IMR-90 (cell line): ENCODE data around the gene LRP1B. TPM values are rescaled to one million over a fixed set of nuclear protein-coding genes. Genes with fewer than 3 reads are reported as not detected.
A peak's percentile ranks its signal among the peaks of the same experiment; 100 is the strongest.

Experiments
- ATAC-seq: fragments of 200-7000 bp; cut with Tn5 transposase; 2 replicates; pipeline ENCODE4 v1.9.1; 2020; ENCODE audit warnings: low read depth, mild to moderate bottlenecking, moderate library complexity
- BruUV-seq: library from RNA; stranded (reverse); fragments of 400-500 nt; replicated peaks from 2 replicates; lab custom pipeline; 2021; lab: Mats Ljungman, UMichigan
- CTCF ChIA-PET: fragments of 300-600 bp; formaldehyde crosslinking; extraction: SDS; loops from one replicate; lab custom pipeline; 2021; ENCODE audit warnings: antibody characterized with exemption; lab: Yijun Ruan, JAX
- POLR2A ChIA-PET: fragments of 300-600 bp; sonication (Branson Sonifier 250); formaldehyde crosslinking; loops from one replicate; lab custom pipeline; 2022; ENCODE audit warnings: antibody characterized with exemption; ENCODE audit not compliant: unreplicated experiment; lab: Charles Lee
- DNase-seq: peaks from one replicate; pipeline ENCODE4 v3.0.0; 2013
- H2AFZ ChIP-seq: replicated peaks from 2 replicates; pipeline ENCODE3; 2013; ENCODE audit warnings: low read length, mild to moderate bottlenecking; ENCODE audit not compliant: poor library complexity
- H2AK5ac ChIP-seq: 2 replicates; pipeline ENCODE4 v1.6.1; 2013; ENCODE audit warnings: low read depth, low read length, inconsistent platforms
- H2AK9ac ChIP-seq: replicated peaks from 2 replicates; pipeline ENCODE3; 2013; ENCODE audit warnings: mild to moderate bottlenecking, low read depth, low read length, moderate library complexity; ENCODE audit not compliant: poor library complexity
- H2BK120ac ChIP-seq: 2 replicates; pipeline ENCODE4 v1.6.1; 2013; ENCODE audit warnings: low read depth, low read length, inconsistent platforms
- H2BK15ac ChIP-seq: 3 replicates; pipeline ENCODE4 v1.6.1; 2013; ENCODE audit warnings: low read depth, low read length, inconsistent platforms
- H2BK20ac ChIP-seq: 2 replicates; pipeline ENCODE4 v1.6.1; 2013; ENCODE audit warnings: low read depth, mild to moderate bottlenecking, inconsistent platforms, low read length, moderate library complexity
- H2BK5ac ChIP-seq: 2 replicates; pipeline ENCODE4 v1.6.1; 2013; ENCODE audit warnings: mild to moderate bottlenecking, low read depth, low read length, inconsistent platforms; ENCODE audit not compliant: poor library complexity, severe bottlenecking
- H3K14ac ChIP-seq: replicated peaks from 2 replicates; pipeline ENCODE4 v1.6.1; 2013; ENCODE audit warnings: low read depth, low read length, inconsistent platforms
- H3K18ac ChIP-seq: 2 replicates; pipeline ENCODE4 v1.6.1; 2013; ENCODE audit warnings: low read depth, low read length, control low read depth
- H3K23ac ChIP-seq: 2 replicates; pipeline ENCODE4 v1.6.1; 2013; ENCODE audit warnings: low read depth, low read length, inconsistent platforms
- H3K27ac ChIP-seq: 2 replicates; pipeline ENCODE4 v1.5.1; 2013; ENCODE audit warnings: mild to moderate bottlenecking, control low read depth, low read length; ENCODE audit not compliant: insufficient read depth
- H3K27me3 ChIP-seq: 2 replicates; pipeline ENCODE4 v1.6.1; 2013; ENCODE audit warnings: low read length; ENCODE audit not compliant: control insufficient read depth, insufficient read depth
- H3K36me3 ChIP-seq: 2 replicates; pipeline ENCODE4 v1.6.1; 2013; ENCODE audit warnings: low read length, mixed read lengths; ENCODE audit not compliant: control insufficient read depth, insufficient read depth
- H3K4ac ChIP-seq: 2 replicates; pipeline ENCODE4 v1.6.1; 2013; ENCODE audit warnings: low read depth, low read length, inconsistent platforms
- H3K4me1 ChIP-seq: 2 replicates; pipeline ENCODE4 v1.6.1; 2013; ENCODE audit warnings: low read length, mixed read lengths; ENCODE audit not compliant: control insufficient read depth, insufficient read depth
- H3K4me2 ChIP-seq: 2 replicates; pipeline ENCODE4 v1.6.1; 2013; ENCODE audit warnings: low read depth, mild to moderate bottlenecking, control low read depth, low read length, moderate library complexity
- H3K4me3 ChIP-seq: 2 replicates; pipeline ENCODE4 v1.5.1; 2013; ENCODE audit warnings: low read depth, mild to moderate bottlenecking, control low read depth, low read length, moderate library complexity; ENCODE audit not compliant: insufficient read depth
- H3K56ac ChIP-seq: 2 replicates; pipeline ENCODE4 v1.6.1; 2013; ENCODE audit warnings: low read length, inconsistent platforms; ENCODE audit not compliant: insufficient read depth; ENCODE audit errors: extremely low read depth
- H3K79me1 ChIP-seq, 2 experiments: 2 replicates each; pipeline ENCODE4 v1.6.1; 2013; ENCODE audit warnings: low read length in 2 of 2, inconsistent platforms in 1 of 2, low read depth in 1 of 2
- H3K9ac ChIP-seq: 2 replicates; pipeline ENCODE4 v1.6.1; 2013; ENCODE audit warnings: low read depth, low read length, control low read depth
- H3K9me1 ChIP-seq: 2 replicates; pipeline ENCODE4 v1.6.1; 2013; ENCODE audit warnings: low read length, inconsistent platforms; ENCODE audit not compliant: insufficient read depth
- H3K9me3 ChIP-seq: 2 replicates; pipeline ENCODE4 v1.6.1; 2013; ENCODE audit warnings: low read length; ENCODE audit not compliant: control insufficient read depth, insufficient read depth
- H4K20me1 ChIP-seq: 2 replicates; pipeline ENCODE4 v1.6.1; 2013; ENCODE audit warnings: low read length, inconsistent platforms; ENCODE audit not compliant: insufficient read depth
- H4K5ac ChIP-seq: 2 replicates; pipeline ENCODE4 v1.6.1; 2013; ENCODE audit warnings: mild to moderate bottlenecking, low read depth, low read length, control low read depth
- H4K8ac ChIP-seq, 2 experiments: 2 replicates each; pipeline ENCODE4 v1.6.1; 2013; ENCODE audit warnings: low read depth in 2 of 2, low read length in 2 of 2, control low read depth in 1 of 2, inconsistent platforms in 1 of 2
- H4K91ac ChIP-seq: 2 replicates; pipeline ENCODE4 v1.6.1; 2013; ENCODE audit warnings: low read depth, low read length, inconsistent platforms; ENCODE audit not compliant: insufficient read depth
- CHD1 ChIP-seq: IDR thresholded peaks from 2 replicates; pipeline ENCODE4 v1.6.1; 2012; ENCODE audit warnings: low read depth, low read length, improper control_type of control experiment
- RCOR1 ChIP-seq: IDR thresholded peaks from 2 replicates; pipeline ENCODE4 v1.6.1; 2012; ENCODE audit warnings: mild to moderate bottlenecking, low read length, improper control_type of control experiment; ENCODE audit not compliant: insufficient replicate concordance
- WGBS, 2 experiments: methylation state at CpG; one replicate each; pipeline versions ENCODE4 v1.1.5 to v1.1.7; 2013; ENCODE audit warnings: missing lambda C conversion rate in 2 of 2; ENCODE audit not compliant: insufficient read length in 1 of 2; ENCODE audit errors: extremely low coverage in 2 of 2; 5-methylcytosine and 5-hydroxymethylcytosine counted together
- dilution Hi-C: fragments of 300-500 bp; cut with HindIII; formaldehyde crosslinking; loops from one replicate; pipeline ENCODE4 v1.14.3; 2018; ENCODE audit warnings: low sequenced_read_pairs; ENCODE audit not compliant: unreplicated experiment
- in situ Hi-C: fragments of 300-500 bp; cut with MboI; formaldehyde crosslinking; loops from 3 replicates; pipeline ENCODE4 v1.14.3; 2019; ENCODE audit warnings: low sequenced_read_pairs, inconsistent platforms, mixed read lengths
- intact Hi-C: fragments of 100-400 bp; cut with micrococcal nuclease; formaldehyde crosslinking; loops from 2 replicates; pipeline ENCODE4 v1.10.0; 2022
- polyA plus RNA-seq, 3 experiments: library from polyadenylated mRNA; depleted of rRNA; stranded (reverse); fragments of >200 nt; gene quantifications; 2 replicates each; pipeline ENCODE4 v1.2.3, GENCODE V29; 2012; ENCODE audit warnings: low replicate concordance in 1 of 3
- total RNA-seq: library from RNA; depleted of rRNA; stranded (reverse); fragments of >200 nt; gene quantifications from 2 replicates; pipeline ENCODE4 v1.2.3, GENCODE V29; 2012

LRP1B gene
- total and polyA plus RNA-seq, 2 of the 4 experiments (the other 2 are of a cell fraction), result under 0.01 to 0.02 TPM

GRCh38 chr2:141021611-141022010 is 1109.2 kb downstream of the LRP1B start:
- no peak overlapping the region for H3K18ac ChIP-seq
- H3K4me1 ChIP-seq, result no peaks in the 10 kb centered on the region; the same call in 1 of the 2 replicates
- no peak overlapping the region for H2AK9ac ChIP-seq
- ChIA-PET CTCF (interaction anchor here (0.5 to 0.8 kb wide), 4 partner anchors 10 to 311 kb away, joined by 3 to 5 read pairs (median 4); no protein-coding TSS in a partner anchor), POLR2A (no interaction called here)
- no peak for TF ChIP-seq RCOR1
- TF ChIP-seq CHD1, result no peak
- H4K5ac ChIP-seq, result no peak overlapping the region
- ATAC-seq, result 0 out of 2 replicates have a peak, but pooled peaks have one; percentile 24
- no peak overlapping the region for H3K4me3 ChIP-seq
- H2AFZ ChIP-seq, result no peak overlapping the region
- H3K27ac ChIP-seq, result no peak overlapping the region
- H3K9me1 ChIP-seq, result no peaks in the 10 kb centered on the region
- in situ Hi-C loops, result no loop called here
- intact Hi-C loops, result loop anchor here (10.0 kb wide), 1 partner anchor 1333 kb away; no protein-coding TSS in a partner anchor
- no peak overlapping the region for H3K23ac ChIP-seq
- H4K91ac ChIP-seq, result no peak overlapping the region
- H3K79me1 ChIP-seq, result no peaks in the 10 kb centered on the region
- H3K9ac ChIP-seq, result no peak overlapping the region
- H3K36me3 ChIP-seq, result no peaks in the 10 kb centered on the region
- no peak overlapping the region for H4K8ac ChIP-seq
- H3K14ac ChIP-seq, result no peak overlapping the region
- DNase-seq, result peak; percentile 33
- peak overlapping the region; percentile 3 for H2BK5ac ChIP-seq
- BruUV-seq, result no TSS peak
- no peaks in the 10 kb centered on the region for H3K27me3 ChIP-seq
- no peak overlapping the region for H2AK5ac ChIP-seq
- H2BK20ac ChIP-seq, result no peak overlapping the region
- H4K20me1 ChIP-seq, result no peaks in the 10 kb centered on the region
- no CpG with 5 or more reads among the region's 1 CpG for WGBS, 2 experiments
- no peak overlapping the region for H3K4me2 ChIP-seq
- no peak overlapping the region for H3K4ac ChIP-seq
- no peak overlapping the region for H2BK120ac ChIP-seq
- dilution Hi-C loops, result no loop called here
- H3K56ac ChIP-seq, result no peak overlapping the region
- H2BK15ac ChIP-seq, result no peak overlapping the region
- H3K9me3 ChIP-seq, result no peaks in the 10 kb centered on the region
